H9 (cell line): ENCODE measurements around the gene PID1. TPM values are rescaled to one million over a fixed set of nuclear protein-coding genes. Genes with fewer than 3 reads are reported as not detected.

Experiments used
- DNase-seq: peaks from one replicate; pipeline ENCODE4 v3.0.0-alpha.2; 2017
- H2AFZ ChIP-seq: one replicate; pipeline ENCODE4 v1.6.1; 2013; ENCODE audit warnings: mild to moderate bottlenecking, low read length, control low read depth, moderate library complexity
- H2AK5ac ChIP-seq: 2 replicates; pipeline ENCODE4 v1.6.1; 2013; ENCODE audit warnings: low read length, control low read depth, mixed read lengths; ENCODE audit not compliant: insufficient read length
- H2BK120ac ChIP-seq: one replicate; pipeline ENCODE4 v1.6.1; 2013; ENCODE audit warnings: low read depth, mild to moderate bottlenecking, low read length, control low read depth, inconsistent platforms; ENCODE audit not compliant: poor library complexity, severe bottlenecking
- H2BK12ac ChIP-seq: 2 replicates; pipeline ENCODE4 v1.6.1; 2013; ENCODE audit warnings: low read length, control low read depth, mixed read lengths, low read depth; ENCODE audit not compliant: insufficient read length
- H2BK15ac ChIP-seq: 2 replicates; pipeline ENCODE4 v1.6.1; 2013; ENCODE audit warnings: low read depth, low read length, control low read depth
- H2BK20ac ChIP-seq: one replicate; pipeline ENCODE4 v1.6.1; 2013; ENCODE audit warnings: low read depth, mild to moderate bottlenecking, low read length, control low read depth, inconsistent platforms; ENCODE audit not compliant: poor library complexity, severe bottlenecking
- H2BK5ac ChIP-seq: 2 replicates; pipeline ENCODE4 v1.6.1; 2013; ENCODE audit warnings: low read length, control low read depth, mixed read lengths; ENCODE audit not compliant: insufficient read length
- H3K14ac ChIP-seq: 2 replicates; pipeline ENCODE4 v1.6.1; 2013; ENCODE audit warnings: low read length, control low read depth; ENCODE audit not compliant: insufficient read depth
- H3K18ac ChIP-seq: 2 replicates; pipeline ENCODE4 v1.6.1; 2013; ENCODE audit warnings: low read depth, mild to moderate bottlenecking, mixed read lengths, low read length, control low read depth; ENCODE audit not compliant: insufficient read length
- H3K23ac ChIP-seq: 2 replicates; pipeline ENCODE4 v1.6.1; 2013; ENCODE audit warnings: low read length, control low read depth, mixed read lengths, low read depth; ENCODE audit not compliant: insufficient read length
- H3K23me2 ChIP-seq: 2 replicates; pipeline ENCODE4 v1.6.1; 2013; ENCODE audit warnings: low read depth, mild to moderate bottlenecking, mixed read lengths, low read length, control low read depth; ENCODE audit not compliant: insufficient read length, poor library complexity, severe bottlenecking
- H3K27ac ChIP-seq: 2 replicates; pipeline ENCODE4 v1.5.1; 2013; ENCODE audit warnings: low read length, control low read depth, mixed read lengths, low read depth; ENCODE audit not compliant: insufficient read length
- H3K27me3 ChIP-seq: 2 replicates; pipeline ENCODE4 v1.6.1; 2013; ENCODE audit warnings: low read length, control low read depth, inconsistent platforms; ENCODE audit not compliant: insufficient read depth
- H3K4ac ChIP-seq: 2 replicates; pipeline ENCODE4 v1.6.1; 2013; ENCODE audit warnings: low read depth, mild to moderate bottlenecking, control low read depth, inconsistent platforms, low read length, moderate library complexity
- H3K4me1 ChIP-seq: 2 replicates; pipeline ENCODE4 v1.6.1; 2013; ENCODE audit warnings: low read length, control low read depth, inconsistent platforms; ENCODE audit not compliant: insufficient read depth
- H3K4me2 ChIP-seq: 2 replicates; pipeline ENCODE4 v1.6.1; 2013; ENCODE audit warnings: low read length, control low read depth, mixed read lengths; ENCODE audit not compliant: insufficient read length, insufficient read depth
- H3K56ac ChIP-seq: 2 replicates; pipeline ENCODE4 v1.6.1; 2013; ENCODE audit warnings: low read depth, mild to moderate bottlenecking, mixed read lengths, low read length, control low read depth; ENCODE audit not compliant: insufficient read length
- H3K79me1 ChIP-seq: 2 replicates; pipeline ENCODE4 v1.6.1; 2013; ENCODE audit warnings: low read depth, mild to moderate bottlenecking, moderate library complexity, low read length, control low read depth, inconsistent platforms; ENCODE audit not compliant: insufficient read depth, poor library complexity, severe bottlenecking
- H3K79me2 ChIP-seq: 2 replicates; pipeline ENCODE4 v1.6.1; 2013; ENCODE audit warnings: low read length, control low read depth, inconsistent platforms; ENCODE audit not compliant: insufficient read depth
- H3K9ac ChIP-seq: 2 replicates; pipeline ENCODE4 v1.6.1; 2013; ENCODE audit warnings: low read length, control low read depth, mixed read lengths; ENCODE audit not compliant: insufficient read length; ENCODE audit errors: extremely low read depth
- H3K9me3 ChIP-seq: one replicate; pipeline ENCODE4 v1.6.1; 2013; ENCODE audit warnings: low read depth, low read length, inconsistent platforms; ENCODE audit not compliant: control insufficient read depth
- H3T11ph ChIP-seq: one replicate; pipeline ENCODE4 v1.6.1; 2013; ENCODE audit warnings: mild to moderate bottlenecking, low read length, control low read depth, inconsistent platforms
- H4K20me1 ChIP-seq: one replicate; pipeline ENCODE4 v1.6.1; 2013; ENCODE audit not compliant: control insufficient read depth, insufficient read length, insufficient read depth
- H4K5ac ChIP-seq: 2 replicates; pipeline ENCODE4 v1.6.1; 2013; ENCODE audit warnings: low read depth, mild to moderate bottlenecking, mixed read lengths, low read length, control low read depth; ENCODE audit not compliant: insufficient read length
- H4K8ac ChIP-seq: replicated peaks from 2 replicates; pipeline ENCODE4 v1.6.1; 2013; ENCODE audit warnings: low read length, control low read depth, mixed read lengths, low read depth; ENCODE audit not compliant: insufficient read length
- H4K91ac ChIP-seq: 2 replicates; pipeline ENCODE4 v1.6.1; 2013; ENCODE audit warnings: low read depth, mild to moderate bottlenecking, moderate library complexity, mixed read lengths, low read length, control low read depth; ENCODE audit not compliant: insufficient read length
- H3K27ac Mint-ChIP-seq, 3 experiments: 2 replicates in 2 of 3; 3 replicates in 1 of 3; pipeline ENCODE4 v1.8.0; 2020 to 2021; ENCODE audit warnings: mixed read lengths in 3 of 3, mild to moderate bottlenecking in 1 of 3, moderate library complexity in 1 of 3
- H3K27me3 Mint-ChIP-seq: 2 replicates; pipeline ENCODE4 v1.8.0; 2021; ENCODE audit warnings: low read depth, mild to moderate bottlenecking, moderate library complexity, mixed read lengths
- H3K36me3 Mint-ChIP-seq, 3 experiments: 2 replicates in 2 of 3; 3 replicates in 1 of 3; pipeline ENCODE4 v1.8.0; 2020 to 2021; ENCODE audit warnings: low read depth in 3 of 3, mixed read lengths in 3 of 3; ENCODE audit not compliant: insufficient read depth in 1 of 3
- H3K4me1 Mint-ChIP-seq, 2 experiments: 2 replicates each; pipeline ENCODE4 v1.8.0; 2020; ENCODE audit warnings: mixed read lengths in 2 of 2
- H3K4me3 Mint-ChIP-seq, 2 experiments: 2 replicates in 1 of 2; 3 replicates in 1 of 2; pipeline ENCODE4 v1.8.0; 2020 to 2021; ENCODE audit warnings: mild to moderate bottlenecking in 2 of 2, mixed read lengths in 2 of 2, moderate library complexity in 1 of 2
- H3K9me3 Mint-ChIP-seq, 2 experiments: 2 replicates in 1 of 2; 3 replicates in 1 of 2; pipeline ENCODE4 v1.8.0; 2020; ENCODE audit warnings: mild to moderate bottlenecking in 2 of 2, mixed read lengths in 2 of 2, moderate library complexity in 1 of 2
- CTCF ChIP-seq: fragments of 200-600 bp; sonication (generic); conservative IDR thresholded peaks from 3 replicates; pipeline ENCODE4 v1.8.0; 2021; ENCODE audit warnings: antibody characterized with exemption, mild to moderate bottlenecking
- WGBS: extraction: QIAGEN DNeasy Blood & Tissue Kit; methylation state at CpG from one replicate; pipeline ENCODE4 v1.1.7; 2013; ENCODE audit warnings: missing lambda C conversion rate, low lambda C conversion rate, mixed read lengths; ENCODE audit not compliant: insufficient read length; ENCODE audit errors: extremely low coverage; 5-methylcytosine and 5-hydroxymethylcytosine counted together
- total RNA-seq: library from RNA; stranded (reverse); gene quantifications from 2 replicates; pipeline ENCODE4 v1.2.1, GENCODE V29; 2021

The PID1 gene
- total RNA-seq, 1 experiment from 2014 or later, result 1.4 TPM

- DNase-seq, result no peak
- TF ChIP-seq CTCF, result no peak
- H3K4me2 ChIP-seq, result no peak overlapping the region
- H2AFZ ChIP-seq, result no peak overlapping the region
- H3T11ph ChIP-seq, result no peak overlapping the region
- H4K5ac ChIP-seq, result no peak overlapping the region
- no peak overlapping the region for H4K91ac ChIP-seq
- no peak overlapping the region for H3K18ac ChIP-seq
- no peak overlapping the region for H3K14ac ChIP-seq
- no peak overlapping the region for H3K56ac ChIP-seq
- H3K23ac ChIP-seq, result no peak overlapping the region
- H3K23me2 ChIP-seq, result no peaks in the 10 kb centered on the region
- no peak overlapping the region for H2BK12ac ChIP-seq
- H2BK20ac ChIP-seq, result no peak overlapping the region
- Mint-ChIP-seq H3K4me3 (no peak overlapping the region), H3K36me3 (no peaks in the 10 kb centered on the region), H3K27ac (no peak overlapping the region; a peak in 1 of 7 replicates), H3K9me3 (no peaks in the 10 kb centered on the region), H3K4me1 (peaks cover under 1 to 3% of the 10 kb centered on the region in 2 experiments), H3K27me3 (no peaks in the 10 kb centered on the region)
- no peak overlapping the region for H2BK120ac ChIP-seq
- no peaks in the 10 kb centered on the region for H3K27me3 ChIP-seq
- no peak overlapping the region for H2AK5ac ChIP-seq
- H3K79me1 ChIP-seq, result no peaks in the 10 kb centered on the region
- H3K9ac ChIP-seq, result no peak overlapping the region
- H3K27ac ChIP-seq, result no peak overlapping the region
- H3K9me3 ChIP-seq, result no peaks in the 10 kb centered on the region
- H4K8ac ChIP-seq, result no peak overlapping the region
- no peaks in the 10 kb centered on the region for H4K20me1 ChIP-seq
- WGBS, result no CpG with 5 or more reads among the region's 2 CpGs
- H3K4me1 ChIP-seq, result no peaks in the 10 kb centered on the region
- no peaks in the 10 kb centered on the region for H3K79me2 ChIP-seq
- no peak overlapping the region for H2BK5ac ChIP-seq
- H2BK15ac ChIP-seq, result no peak overlapping the region
- H3K4ac ChIP-seq, result no peak overlapping the region
These were observed 111.7 kb downstream of the PID1 start for GRCh38 chr2:229159405-229159804.
